Cardiac muscle cell (in vitro differentiated cells and primary cell): Measurements from ENCODE around the gene STRN. TPM values are rescaled to one million over a fixed set of nuclear protein-coding genes. Genes with fewer than 3 reads are reported as not detected.

Experiments used
- DNase-seq, 2 donors: peaks; one replicate each; pipeline versions ENCODE4 v3.0.0 to v3.0.0-alpha.2; 2010 to 2017; ENCODE audit warnings: low read depth in 1 of 2, low spot score in 1 of 2
- H3K27ac ChIP-seq: fragments of 200-600 bp; sonication (generic); 2 replicates; pipeline ENCODE4 v1.5.1; 2016
- H3K27me3 ChIP-seq: fragments of 200-600 bp; sonication (generic); 2 replicates; pipeline ENCODE4 v1.6.0; 2016; ENCODE audit warnings: control low read depth
- H3K36me3 ChIP-seq: fragments of 200-600 bp; sonication (generic); 2 replicates; pipeline ENCODE4 v1.5.1; 2016; ENCODE audit warnings: control low read depth
- H3K4me1 ChIP-seq: fragments of 200-600 bp; sonication (generic); 2 replicates; pipeline ENCODE4 v1.8.1; 2017; ENCODE audit warnings: low read depth, mild to moderate bottlenecking, mixed run types
- H3K4me3 ChIP-seq: fragments of 200-600 bp; sonication (generic); 2 replicates; pipeline ENCODE4 v1.5.1; 2016; ENCODE audit warnings: mild to moderate bottlenecking
- H3K9me3 ChIP-seq: fragments of 200-600 bp; sonication (generic); 2 replicates; pipeline ENCODE4 v1.5.1; 2017; ENCODE audit warnings: low read depth, mild to moderate bottlenecking, control low read depth
- CTCF ChIP-seq: IDR thresholded peaks from 2 replicates; pipeline ENCODE4 v1.5.1; 2012; ENCODE audit warnings: low read depth, mild to moderate bottlenecking, low read length
- polyA plus RNA-seq: library from polyadenylated mRNA; unstranded; fragments of >200 nt; fragmentation: Nextera tagmentation; extraction: Ambion mirVana; gene quantifications from 2 replicates; pipeline ENCODE4 v1.2.1, GENCODE V29; 2016
- total RNA-seq: library from RNA; depleted of rRNA; stranded (reverse); fragments of >200 nt; gene quantifications from 2 replicates; pipeline ENCODE4 v1.2.3, GENCODE V29; 2016

Gene STRN
- total and polyA plus RNA-seq, 2 experiments from 2014 or later: 11.4 to 19.5 TPM

GRCh38 chr2:36967236-36967876 lies 1.0 kb upstream of the STRN start:
- Histone ChIP-seq H3K36me3 (no peaks in the 10 kb centered on the region), H3K27me3 (no peaks in the 10 kb centered on the region), H3K4me3 (peak overlapping the region; percentile 70), H3K9me3 (no peaks in the 10 kb centered on the region), H3K27ac (peak overlapping the region; percentile 55), H3K4me1 (peaks cover 14% of the 10 kb centered on the region)
- no peak for TF ChIP-seq CTCF
- DNase-seq: peak in 1 of 2 donors; percentile 16

- DNase-seq: peak in 1 of 2 donors; percentile 76
- Histone ChIP-seq H3K9me3 (no peaks in the 10 kb centered on the region), H3K4me1 (peaks cover 14% of the 10 kb centered on the region), H3K27ac (peak overlapping the region; percentile 89), H3K36me3 (no peaks in the 10 kb centered on the region), H3K4me3 (peak overlapping the region; percentile 70), H3K27me3 (no peaks in the 10 kb centered on the region)
- no peak for TF ChIP-seq CTCF
These were observed 476 bp downstream of the STRN start for GRCh38 chr2:36965751-36966369.

- Histone ChIP-seq H3K9me3 (no peaks in the 10 kb centered on the region), H3K36me3 (no peaks in the 10 kb centered on the region), H3K4me1 (peaks cover 14% of the 10 kb centered on the region), H3K4me3 (peak overlapping the region; percentile 70), H3K27me3 (no peaks in the 10 kb centered on the region), H3K27ac (peak overlapping the region; percentile 89)
- TF ChIP-seq CTCF: no peak
- peak in 1 of 2 donors; percentile 16 for DNase-seq
These were observed 1.1 kb downstream of the STRN start for GRCh38 chr2:36965206-36965605.

GRCh38 chr2:36964496-36965058 lies 1.8 kb downstream of the STRN start:
- Histone ChIP-seq H3K4me1 (peaks cover 14% of the 10 kb centered on the region), H3K36me3 (no peaks in the 10 kb centered on the region), H3K27ac (peak overlapping the region; percentile 89), H3K4me3 (peak overlapping the region; percentile 70), H3K9me3 (no peaks in the 10 kb centered on the region), H3K27me3 (no peaks in the 10 kb centered on the region)
- TF ChIP-seq CTCF: no peak
- DNase-seq: no peak

- no peak for DNase-seq
- H3K27me3 ChIP-seq: no peaks in the 10 kb centered on the region
- no peaks in the 10 kb centered on the region for H3K36me3 ChIP-seq
- H3K4me3 ChIP-seq: no peak overlapping the region
- no peaks in the 10 kb centered on the region for H3K9me3 ChIP-seq
- no peak for TF ChIP-seq CTCF
- peaks cover 14% of the 10 kb centered on the region for H3K4me1 ChIP-seq
- peak overlapping the region; percentile 89 for H3K27ac ChIP-seq
These were observed 2.6 kb downstream of the STRN start for GRCh38 chr2:36963734-36964133.
